DMS53 (cell line): ENCODE data around the gene FRMPD2.
"Not testable (repeated sequence)": the region's sequence is repeated elsewhere in the genome, so short reads cannot be mapped to it uniquely, and the experiment has no call there.

Experiments
- DNase-seq: peaks from one replicate; lab custom pipeline; 2025; lab: John Stamatoyannopoulos, UW

Gene FRMPD2

DNA sequence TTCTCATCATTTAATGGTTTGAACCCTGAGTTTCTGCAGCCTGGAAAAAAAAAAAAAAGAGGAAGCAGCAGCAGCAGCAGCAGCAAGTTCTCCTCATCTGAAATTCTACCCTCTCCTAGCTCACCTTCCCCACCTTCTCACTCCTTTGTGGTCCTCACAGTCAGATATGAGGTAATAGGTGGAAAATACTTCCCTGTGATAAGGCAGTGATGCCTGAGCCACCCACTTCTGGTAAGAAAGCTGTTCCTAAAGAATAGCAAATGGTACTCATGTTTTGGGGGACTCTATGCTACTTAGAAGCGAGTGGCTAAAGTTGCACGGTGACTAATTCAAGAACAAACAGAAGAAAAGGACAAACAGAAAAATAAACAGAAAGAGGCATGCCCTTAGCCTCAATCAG is 148.2 kb downstream of the FRMPD2 start:
- not testable (repeated sequence) for DNase-seq

DNA sequence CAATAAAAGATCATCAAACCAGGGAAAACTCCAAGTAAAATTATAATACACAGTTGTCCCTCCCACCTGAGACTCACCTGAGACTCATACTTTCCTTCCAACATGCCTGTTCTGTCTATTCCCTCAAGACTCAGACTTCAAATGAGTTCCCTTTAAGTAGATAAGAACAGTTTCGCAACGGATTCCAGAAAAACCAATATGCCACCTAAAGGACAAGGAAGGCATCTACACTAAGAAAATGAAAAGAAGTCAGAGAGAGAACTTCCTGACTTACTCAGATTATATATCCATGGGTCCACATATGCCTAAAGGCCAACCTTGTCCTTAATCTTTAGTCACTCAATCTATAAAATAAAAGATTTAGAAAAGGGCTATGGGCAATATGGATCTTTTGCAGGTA is 148.9 kb downstream of the FRMPD2 start:
- not testable (repeated sequence) for DNase-seq

DNA sequence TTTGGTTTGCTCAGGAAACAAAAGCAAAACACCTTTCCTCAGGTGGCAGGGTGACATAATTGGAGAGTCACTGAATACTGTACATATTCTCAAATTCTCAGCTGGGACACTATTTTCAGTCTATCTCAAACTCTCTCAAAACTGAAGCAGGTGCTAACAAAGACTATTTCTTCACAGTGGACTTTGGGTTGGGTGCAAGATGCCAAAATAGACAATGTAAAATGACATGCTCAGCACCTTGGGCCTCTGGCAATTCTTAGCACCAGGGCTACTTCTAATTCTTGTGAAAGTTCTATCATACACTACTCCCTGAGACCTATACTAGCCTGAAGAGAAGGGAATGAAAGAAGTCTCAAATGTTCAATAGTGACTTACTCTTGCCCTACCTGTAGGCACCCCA is 151.9 kb downstream of the FRMPD2 start:
- DNase-seq = not testable (repeated sequence)

DNA sequence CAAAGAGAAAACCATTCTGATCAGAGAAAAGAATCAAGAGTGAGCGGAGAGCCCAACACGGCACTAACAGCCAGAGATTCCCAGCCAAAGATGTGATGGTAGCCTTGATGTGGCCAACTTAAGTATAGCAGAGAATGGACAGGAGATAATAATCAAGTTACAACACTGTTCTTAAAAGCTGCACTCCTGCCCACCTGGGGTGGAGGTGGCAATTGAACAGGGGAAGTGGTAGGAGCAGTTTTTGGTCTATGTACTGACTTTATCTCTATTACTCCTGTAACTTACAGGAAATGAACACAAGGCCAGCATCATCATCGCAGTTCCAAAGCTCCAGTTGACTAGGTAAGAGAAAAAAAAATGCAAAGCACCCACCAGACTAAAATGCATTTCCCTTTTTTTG is 164.2 kb downstream of the FRMPD2 start:
- DNase-seq = not testable (repeated sequence)
